ENCODE data around the gene DNAH10. TPM values are rescaled to one million over a fixed set of nuclear protein-coding genes. Genes with fewer than 3 reads are reported as not detected.

DNAH10 gene
- total RNA-seq, 1 experiment from 2014 or later = 0.39 TPM

DNA sequence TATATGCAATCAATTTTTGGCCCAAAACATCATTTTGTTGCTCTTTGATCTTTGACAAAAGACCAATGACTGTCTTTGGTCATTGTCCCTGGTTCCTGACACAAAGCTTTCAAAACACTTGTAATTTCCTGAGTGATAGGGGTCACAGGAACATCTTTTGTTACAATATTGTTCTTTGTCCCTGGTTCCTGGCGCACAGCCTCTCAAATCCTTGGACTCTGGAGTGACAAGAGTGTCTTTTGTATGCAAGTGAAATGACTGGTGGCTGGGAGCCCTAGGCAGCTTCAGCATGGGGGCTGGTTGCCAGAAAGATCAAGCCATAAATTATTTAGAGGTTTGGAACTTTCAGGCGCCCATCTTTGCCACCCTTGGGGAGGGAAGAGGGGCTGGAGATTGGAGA is 53.9 kb downstream of the DNAH10 start:
- H3K9me3 ChIP-seq (ENCODE audit: control insufficient read depth, insufficient read depth, low read depth, low read length) = peaks cover 8% of the 10 kb centered on the region
- no peak overlapping the region for H3K4me3 ChIP-seq (ENCODE audit: low read depth in 2 of 2, low read length in 2 of 2)
- H3K27ac ChIP-seq (ENCODE audit: low read length) = no peak overlapping the region
- intact Hi-C loops (cut with micrococcal nuclease; ENCODE audit: unreplicated experiment) (no loop called here), in situ Hi-C loops (cut with HindIII; ENCODE audit: low pct_unique_long_range_greater_than_20kb, low sequenced_read_pairs) (no loop called here)
- ChIA-PET POLR2A (no interaction called here), CTCF (no interaction called here)
- no peaks in the 10 kb centered on the region for H3K36me3 ChIP-seq (ENCODE audit: control insufficient read depth, insufficient read depth, low read length)
- no peak for DNase-seq (ENCODE audit: low read depth, low spot score)
- TF ChIP-seq, protein P1, sequence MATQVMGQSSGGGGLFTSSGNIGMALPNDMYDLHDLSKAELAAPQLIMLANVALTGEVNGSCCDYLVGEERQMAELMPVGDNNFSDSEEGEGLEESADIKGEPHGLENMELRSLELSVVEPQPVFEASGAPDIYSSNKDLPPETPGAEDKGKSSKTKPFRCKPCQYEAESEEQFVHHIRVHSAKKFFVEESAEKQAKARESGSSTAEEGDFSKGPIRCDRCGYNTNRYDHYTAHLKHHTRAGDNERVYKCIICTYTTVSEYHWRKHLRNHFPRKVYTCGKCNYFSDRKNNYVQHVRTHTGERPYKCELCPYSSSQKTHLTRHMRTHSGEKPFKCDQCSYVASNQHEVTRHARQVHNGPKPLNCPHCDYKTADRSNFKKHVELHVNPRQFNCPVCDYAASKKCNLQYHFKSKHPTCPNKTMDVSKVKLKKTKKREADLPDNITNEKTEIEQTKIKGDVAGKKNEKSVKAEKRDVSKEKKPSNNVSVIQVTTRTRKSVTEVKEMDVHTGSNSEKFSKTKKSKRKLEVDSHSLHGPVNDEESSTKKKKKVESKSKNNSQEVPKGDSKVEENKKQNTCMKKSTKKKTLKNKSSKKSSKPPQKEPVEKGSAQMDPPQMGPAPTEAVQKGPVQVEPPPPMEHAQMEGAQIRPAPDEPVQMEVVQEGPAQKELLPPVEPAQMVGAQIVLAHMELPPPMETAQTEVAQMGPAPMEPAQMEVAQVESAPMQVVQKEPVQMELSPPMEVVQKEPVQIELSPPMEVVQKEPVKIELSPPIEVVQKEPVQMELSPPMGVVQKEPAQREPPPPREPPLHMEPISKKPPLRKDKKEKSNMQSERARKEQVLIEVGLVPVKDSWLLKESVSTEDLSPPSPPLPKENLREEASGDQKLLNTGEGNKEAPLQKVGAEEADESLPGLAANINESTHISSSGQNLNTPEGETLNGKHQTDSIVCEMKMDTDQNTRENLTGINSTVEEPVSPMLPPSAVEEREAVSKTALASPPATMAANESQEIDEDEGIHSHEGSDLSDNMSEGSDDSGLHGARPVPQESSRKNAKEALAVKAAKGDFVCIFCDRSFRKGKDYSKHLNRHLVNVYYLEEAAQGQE (IDR thresholded peaks at IDR 0.05; ENCODE audit: insufficient read depth in 1 of 2, low read depth in 2 of 2, low read length in 1 of 2) = no peak
- TF ChIP-seq, protein P2, sequence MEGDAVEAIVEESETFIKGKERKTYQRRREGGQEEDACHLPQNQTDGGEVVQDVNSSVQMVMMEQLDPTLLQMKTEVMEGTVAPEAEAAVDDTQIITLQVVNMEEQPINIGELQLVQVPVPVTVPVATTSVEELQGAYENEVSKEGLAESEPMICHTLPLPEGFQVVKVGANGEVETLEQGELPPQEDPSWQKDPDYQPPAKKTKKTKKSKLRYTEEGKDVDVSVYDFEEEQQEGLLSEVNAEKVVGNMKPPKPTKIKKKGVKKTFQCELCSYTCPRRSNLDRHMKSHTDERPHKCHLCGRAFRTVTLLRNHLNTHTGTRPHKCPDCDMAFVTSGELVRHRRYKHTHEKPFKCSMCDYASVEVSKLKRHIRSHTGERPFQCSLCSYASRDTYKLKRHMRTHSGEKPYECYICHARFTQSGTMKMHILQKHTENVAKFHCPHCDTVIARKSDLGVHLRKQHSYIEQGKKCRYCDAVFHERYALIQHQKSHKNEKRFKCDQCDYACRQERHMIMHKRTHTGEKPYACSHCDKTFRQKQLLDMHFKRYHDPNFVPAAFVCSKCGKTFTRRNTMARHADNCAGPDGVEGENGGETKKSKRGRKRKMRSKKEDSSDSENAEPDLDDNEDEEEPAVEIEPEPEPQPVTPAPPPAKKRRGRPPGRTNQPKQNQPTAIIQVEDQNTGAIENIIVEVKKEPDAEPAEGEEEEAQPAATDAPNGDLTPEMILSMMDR (IDR thresholded peaks at IDR 0.05) = no peak
- no peak for TF ChIP-seq TCF7L2 (IDR thresholded peaks at IDR 0.05; ENCODE audit: low read depth, low read length)
- no peak for TF ChIP-seq POLR2AphosphoS5 (IDR thresholded peaks at IDR 0.05; ENCODE audit: low read depth, low read length)
- TF ChIP-seq SIN3A (IDR thresholded peaks at IDR 0.05; ENCODE audit: borderline replicate concordance, insufficient read depth, low read depth, low read length) = no peak
- no peak for ATAC-seq
- H3K27me3 ChIP-seq (ENCODE audit: control insufficient read depth, insufficient read depth, low read length) = no peaks in the 10 kb centered on the region
- no peaks in the 10 kb centered on the region for H3K4me1 ChIP-seq (ENCODE audit: control insufficient read depth, insufficient read depth, low read length)
- no TSS peak for BruUV-seq (replicated peaks)

GRCh38 chr12:123816896-123817537 is 54.9 kb downstream of the DNAH10 start:
- no peak overlapping the region for H3K4me3 ChIP-seq (ENCODE audit: low read depth in 2 of 2, low read length in 2 of 2)
- CTCF ChIA-PET = no interaction called here

More at GRCh38 chr12:123816896-123817537, 54.9 kb downstream of the DNAH10 start:
- intact Hi-C loops (cut with micrococcal nuclease; ENCODE audit: unreplicated experiment) (no loop called here), in situ Hi-C loops (cut with HindIII; ENCODE audit: low pct_unique_long_range_greater_than_20kb, low sequenced_read_pairs) (no loop called here)
- no peak overlapping the region for H3K27ac ChIP-seq (ENCODE audit: low read length)
- no peaks in the 10 kb centered on the region for H3K36me3 ChIP-seq (ENCODE audit: control insufficient read depth, insufficient read depth, low read length)
- POLR2A ChIA-PET = no interaction called here
- H3K4me1 ChIP-seq (ENCODE audit: control insufficient read depth, insufficient read depth, low read length) = no peaks in the 10 kb centered on the region
- no peak for ATAC-seq
- no peaks in the 10 kb centered on the region for H3K27me3 ChIP-seq (ENCODE audit: control insufficient read depth, insufficient read depth, low read length)
- peaks cover 8% of the 10 kb centered on the region for H3K9me3 ChIP-seq (ENCODE audit: control insufficient read depth, insufficient read depth, low read depth, low read length)
- no TSS peak for BruUV-seq (replicated peaks)
- no peak for DNase-seq (ENCODE audit: low read depth, low spot score)
- TF ChIP-seq SIN3A (IDR thresholded peaks at IDR 0.05; ENCODE audit: borderline replicate concordance, insufficient read depth, low read depth, low read length) (no peak), POLR2AphosphoS5 (IDR thresholded peaks at IDR 0.05; ENCODE audit: low read depth, low read length) (no peak), TCF7L2 (IDR thresholded peaks at IDR 0.05; ENCODE audit: low read depth, low read length) (no peak)
- TF ChIP-seq, protein P1 (IDR thresholded peaks at IDR 0.05; ENCODE audit: insufficient read depth in 1 of 2, low read depth in 2 of 2, low read length in 1 of 2) = no peak
- TF ChIP-seq, protein P2 (IDR thresholded peaks at IDR 0.05) = no peak
